HG03045 (cell line): ENCODE results near the gene SNTB2.

Experiments
- ATAC-seq: cut with Tn5 transposase; IDR thresholded peaks from one replicate; pipeline ENCODE4 v1.9.1; 2021; ENCODE audit warnings: mild to moderate bottlenecking, moderate library complexity; ENCODE audit not compliant: unreplicated experiment

Gene SNTB2

GRCh38 chr16:69179328-69180010, 7.5 kb upstream of the SNTB2 start:
- no peak for ATAC-seq

- ATAC-seq: no peak
These were observed 7.0 kb upstream of the SNTB2 start for GRCh38 chr16:69180011-69180338.

- ATAC-seq: no peak
These were observed 4.1 kb upstream of the SNTB2 start for GRCh38 chr16:69182730-69183416.

GRCh38 chr16:69187446-69188235, 677 bp downstream of the SNTB2 start:
- peak; percentile 34 for ATAC-seq

GRCh38 chr16:69188236-69188549, 1.2 kb downstream of the SNTB2 start:
- no peak for ATAC-seq

GRCh38 chr16:69188716-69189115, 1.8 kb downstream of the SNTB2 start:
- ATAC-seq: no peak

- ATAC-seq: no peak
These were observed 3.2 kb downstream of the SNTB2 start for GRCh38 chr16:69190046-69190588.

- ATAC-seq: no peak
These were observed 3.6 kb downstream of the SNTB2 start for GRCh38 chr16:69190598-69190997.

- ATAC-seq: no peak
These were observed 4.2 kb downstream of the SNTB2 start for GRCh38 chr16:69191136-69191535.

- ATAC-seq: no peak
These were observed 6.9 kb downstream of the SNTB2 start for GRCh38 chr16:69193855-69194254.

- no peak for ATAC-seq
These were observed 7.5 kb downstream of the SNTB2 start for GRCh38 chr16:69194488-69194887.

GRCh38 chr16:69195369-69196029, 8.5 kb downstream of the SNTB2 start:
- no peak for ATAC-seq

GRCh38 chr16:69197573-69197972, 10.6 kb downstream of the SNTB2 start:
- no peak for ATAC-seq

- no peak for ATAC-seq
These were observed 12.4 kb downstream of the SNTB2 start for GRCh38 chr16:69199382-69199781.

- ATAC-seq: no peak
These were observed 14.3 kb downstream of the SNTB2 start for GRCh38 chr16:69201291-69201690.

GRCh38 chr16:69201787-69202186, 14.8 kb downstream of the SNTB2 start:
- no peak for ATAC-seq

- no peak for ATAC-seq
These were observed 17.2 kb downstream of the SNTB2 start for GRCh38 chr16:69204172-69204571.

- ATAC-seq: no peak
These were observed 22.8 kb downstream of the SNTB2 start for GRCh38 chr16:69209735-69210134.

- no peak for ATAC-seq
These were observed 30.5 kb downstream of the SNTB2 start for GRCh38 chr16:69217433-69217832.

GRCh38 chr16:69219279-69219678, 32.3 kb downstream of the SNTB2 start:
- no peak for ATAC-seq

GRCh38 chr16:69223882-69224281, 36.9 kb downstream of the SNTB2 start:
- ATAC-seq: no peak
